PC-9 (cell line): ENCODE results near the gene TRIM10.

Source experiments
- CTCF ChIP-seq: fragments of 200-600 bp; sonication (generic); conservative IDR thresholded peaks from 2 replicates; pipeline ENCODE4 v1.6.1; 2017; ENCODE audit warnings: mixed run types, antibody characterized with exemption, mild to moderate bottlenecking, moderate library complexity
- EZH2 ChIP-seq: fragments of 200-600 bp; sonication (generic); IDR thresholded peaks from 2 replicates; pipeline ENCODE4 v1.8.0; 2017; ENCODE audit warnings: antibody characterized with exemption, low read depth

GRCh38 chr6:30112402-30112994, 48.5 kb downstream of the TRIM10 start:
- TF ChIP-seq CTCF (no peak), EZH2 (no peak)
